ENCODE results near the gene HDLBP.

Gene HDLBP

GRCh38 chr2:241189093-241189855 is 126.2 kb downstream of the HDLBP start:
- TF ChIP-seq, protein P1, sequence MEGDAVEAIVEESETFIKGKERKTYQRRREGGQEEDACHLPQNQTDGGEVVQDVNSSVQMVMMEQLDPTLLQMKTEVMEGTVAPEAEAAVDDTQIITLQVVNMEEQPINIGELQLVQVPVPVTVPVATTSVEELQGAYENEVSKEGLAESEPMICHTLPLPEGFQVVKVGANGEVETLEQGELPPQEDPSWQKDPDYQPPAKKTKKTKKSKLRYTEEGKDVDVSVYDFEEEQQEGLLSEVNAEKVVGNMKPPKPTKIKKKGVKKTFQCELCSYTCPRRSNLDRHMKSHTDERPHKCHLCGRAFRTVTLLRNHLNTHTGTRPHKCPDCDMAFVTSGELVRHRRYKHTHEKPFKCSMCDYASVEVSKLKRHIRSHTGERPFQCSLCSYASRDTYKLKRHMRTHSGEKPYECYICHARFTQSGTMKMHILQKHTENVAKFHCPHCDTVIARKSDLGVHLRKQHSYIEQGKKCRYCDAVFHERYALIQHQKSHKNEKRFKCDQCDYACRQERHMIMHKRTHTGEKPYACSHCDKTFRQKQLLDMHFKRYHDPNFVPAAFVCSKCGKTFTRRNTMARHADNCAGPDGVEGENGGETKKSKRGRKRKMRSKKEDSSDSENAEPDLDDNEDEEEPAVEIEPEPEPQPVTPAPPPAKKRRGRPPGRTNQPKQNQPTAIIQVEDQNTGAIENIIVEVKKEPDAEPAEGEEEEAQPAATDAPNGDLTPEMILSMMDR (IDR thresholded peaks at IDR 0.05; ENCODE audit: low read depth, low read length): no peak
- no peak overlapping the region for H3K4me3 ChIP-seq (ENCODE audit: low read depth, low read length)

DNA sequence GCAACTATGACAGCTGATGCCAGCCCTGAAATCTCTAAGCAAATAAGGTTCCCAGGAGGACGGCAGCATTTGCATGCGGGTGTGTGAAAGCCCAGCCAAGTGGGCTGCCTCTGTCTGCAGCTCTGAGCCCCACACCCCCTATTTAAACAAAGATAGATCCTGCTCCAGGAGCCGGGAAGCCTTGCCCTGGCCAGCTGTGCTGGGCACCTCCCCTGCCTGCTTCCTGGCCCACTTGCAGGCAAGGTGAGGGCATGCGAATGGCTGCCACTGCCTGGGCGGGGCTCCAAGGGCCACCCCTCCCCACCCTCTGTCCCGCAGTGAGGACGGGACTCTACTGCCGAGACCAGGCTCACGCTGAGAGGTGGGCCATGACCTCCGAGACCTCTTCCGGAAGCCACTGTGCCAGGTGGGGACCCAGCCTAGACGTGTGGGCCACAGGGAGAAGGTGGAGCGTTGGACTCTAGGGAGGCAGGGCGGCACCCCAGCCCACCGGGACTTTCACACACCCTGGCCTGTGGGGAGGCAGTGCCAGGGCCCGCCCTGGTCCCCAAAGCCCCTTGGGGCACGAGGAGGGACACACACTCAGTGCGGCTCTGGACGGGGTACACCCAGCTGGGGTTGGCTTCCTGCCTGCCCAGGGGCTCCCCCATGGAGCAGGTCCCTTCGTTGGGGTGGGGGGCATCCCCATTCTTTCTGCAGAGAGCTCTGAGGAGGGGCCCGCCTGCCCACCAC is 126.9 kb downstream of the HDLBP start, which contains the start of gene ANO7:
TSS of gene ANO7 (plus strand) at position 317 of the 732 bp plus-strand sequence. CDS start 1,387 bp downstream, outside the sequence.
- TF ChIP-seq, protein P1 (IDR thresholded peaks at IDR 0.05; ENCODE audit: low read depth, low read length): no peak
- no peak within 1 kb of the TSS for H3K4me3 ChIP-seq (ENCODE audit: low read depth, low read length)

- H3K4me3 ChIP-seq (ENCODE audit: low read depth, low read length): no peak overlapping the region
- TF ChIP-seq, protein P1 (IDR thresholded peaks at IDR 0.05; ENCODE audit: low read depth, low read length): no peak
Observed at GRCh38 chr2:241187918-241188234, 127.6 kb downstream of the HDLBP start.

- H3K4me3 ChIP-seq (ENCODE audit: low read depth, low read length): no peak overlapping the region
- TF ChIP-seq, protein P1 (IDR thresholded peaks at IDR 0.05; ENCODE audit: low read depth, low read length): no peak
Observed at GRCh38 chr2:241187101-241187917, 128.2 kb downstream of the HDLBP start.

- no peak overlapping the region for H3K4me3 ChIP-seq (ENCODE audit: low read depth, low read length)
- TF ChIP-seq, protein P1 (IDR thresholded peaks at IDR 0.05; ENCODE audit: low read depth, low read length): no peak
Observed at GRCh38 chr2:241185961-241186360, 129.5 kb downstream of the HDLBP start.

- TF ChIP-seq, protein P1 (IDR thresholded peaks at IDR 0.05; ENCODE audit: low read depth, low read length): no peak
Observed at GRCh38 chr2:241184901-241185300, 130.6 kb downstream of the HDLBP start.

More at GRCh38 chr2:241184901-241185300, 130.6 kb downstream of the HDLBP start:
- H3K4me3 ChIP-seq (ENCODE audit: low read depth, low read length): no peak overlapping the region

Measured in WI38 (cell line).